Type B pancreatic cell (in vitro differentiated cells): ENCODE results near the gene BLCAP. TPM values are rescaled to one million over a fixed set of nuclear protein-coding genes. Genes with fewer than 3 reads are reported as not detected.
A peak's percentile ranks its signal among the peaks of the same experiment; 100 is the strongest.

Experiments used
- DNase-seq: peaks from one replicate; pipeline ENCODE4 v3.0.0; 2021; ENCODE audit warnings: mixed read lengths; ENCODE audit not compliant: unreplicated experiment; ENCODE audit errors: extremely low spot score
- H3K27ac Mint-ChIP-seq: 2 replicates; pipeline ENCODE4 v1.8.0; 2021; ENCODE audit warnings: mild to moderate bottlenecking, mixed read lengths
- H3K27me3 Mint-ChIP-seq: 2 replicates; pipeline ENCODE4 v1.8.0; 2021; ENCODE audit warnings: mixed read lengths
- H3K36me3 Mint-ChIP-seq: 2 replicates; pipeline ENCODE4 v1.8.0; 2021; ENCODE audit warnings: mixed read lengths
- H3K4me1 Mint-ChIP-seq: one replicate; pipeline ENCODE4 v1.8.0; 2021; ENCODE audit warnings: mixed read lengths; ENCODE audit not compliant: unreplicated experiment
- H3K4me3 Mint-ChIP-seq: 2 replicates; pipeline ENCODE4 v1.8.0; 2021; ENCODE audit warnings: mild to moderate bottlenecking, mixed read lengths
- H3K9me3 Mint-ChIP-seq: 2 replicates; pipeline ENCODE4 v1.8.0; 2021; ENCODE audit warnings: mixed read lengths
- total RNA-seq: library from RNA; stranded (reverse); gene quantifications from 2 replicates; pipeline ENCODE4 v1.2.1, GENCODE V29; 2021; ENCODE audit warnings: low replicate concordance
- TF ChIP-seq, protein P1 (sequence below): fragments of 200-600 bp; sonication (generic); conservative IDR thresholded peaks from 2 replicates; pipeline ENCODE4 v1.5.0; 2021; ENCODE audit warnings: antibody characterized with exemption, mild to moderate bottlenecking

The BLCAP gene
- total RNA-seq, 1 donor from 2014 or later: 79.7 TPM

DNA sequence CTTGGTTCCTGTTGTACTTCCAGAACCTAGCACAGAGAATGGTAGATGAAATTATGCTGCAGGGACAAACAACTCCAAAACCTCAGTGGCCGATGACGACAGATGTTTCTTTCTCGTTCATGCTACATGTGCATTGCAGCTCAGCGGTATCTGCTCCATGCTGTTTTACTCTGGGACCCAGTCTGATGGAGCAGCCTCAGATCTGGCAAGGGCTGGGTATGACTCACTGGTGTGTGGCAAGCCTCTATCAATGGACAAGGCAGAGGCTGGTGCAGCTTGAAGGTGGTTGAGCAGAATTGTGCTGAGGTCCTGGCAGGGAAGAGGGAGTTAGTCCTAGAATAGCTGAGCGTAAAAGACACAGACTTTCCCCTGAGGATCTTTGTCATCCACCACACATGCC is 10.3 kb upstream of the BLCAP start:
- DNase-seq: peak; percentile 13
- no peaks in the 10 kb centered on the region for H3K36me3 Mint-ChIP-seq
- no peak overlapping the region for H3K27ac Mint-ChIP-seq
- TF ChIP-seq, protein P1, sequence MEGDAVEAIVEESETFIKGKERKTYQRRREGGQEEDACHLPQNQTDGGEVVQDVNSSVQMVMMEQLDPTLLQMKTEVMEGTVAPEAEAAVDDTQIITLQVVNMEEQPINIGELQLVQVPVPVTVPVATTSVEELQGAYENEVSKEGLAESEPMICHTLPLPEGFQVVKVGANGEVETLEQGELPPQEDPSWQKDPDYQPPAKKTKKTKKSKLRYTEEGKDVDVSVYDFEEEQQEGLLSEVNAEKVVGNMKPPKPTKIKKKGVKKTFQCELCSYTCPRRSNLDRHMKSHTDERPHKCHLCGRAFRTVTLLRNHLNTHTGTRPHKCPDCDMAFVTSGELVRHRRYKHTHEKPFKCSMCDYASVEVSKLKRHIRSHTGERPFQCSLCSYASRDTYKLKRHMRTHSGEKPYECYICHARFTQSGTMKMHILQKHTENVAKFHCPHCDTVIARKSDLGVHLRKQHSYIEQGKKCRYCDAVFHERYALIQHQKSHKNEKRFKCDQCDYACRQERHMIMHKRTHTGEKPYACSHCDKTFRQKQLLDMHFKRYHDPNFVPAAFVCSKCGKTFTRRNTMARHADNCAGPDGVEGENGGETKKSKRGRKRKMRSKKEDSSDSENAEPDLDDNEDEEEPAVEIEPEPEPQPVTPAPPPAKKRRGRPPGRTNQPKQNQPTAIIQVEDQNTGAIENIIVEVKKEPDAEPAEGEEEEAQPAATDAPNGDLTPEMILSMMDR: no peak
- peaks cover 6% of the 10 kb centered on the region for H3K4me1 Mint-ChIP-seq
- H3K4me3 Mint-ChIP-seq: no peak overlapping the region
- H3K9me3 Mint-ChIP-seq: no peaks in the 10 kb centered on the region
- no peaks in the 10 kb centered on the region for H3K27me3 Mint-ChIP-seq

DNA sequence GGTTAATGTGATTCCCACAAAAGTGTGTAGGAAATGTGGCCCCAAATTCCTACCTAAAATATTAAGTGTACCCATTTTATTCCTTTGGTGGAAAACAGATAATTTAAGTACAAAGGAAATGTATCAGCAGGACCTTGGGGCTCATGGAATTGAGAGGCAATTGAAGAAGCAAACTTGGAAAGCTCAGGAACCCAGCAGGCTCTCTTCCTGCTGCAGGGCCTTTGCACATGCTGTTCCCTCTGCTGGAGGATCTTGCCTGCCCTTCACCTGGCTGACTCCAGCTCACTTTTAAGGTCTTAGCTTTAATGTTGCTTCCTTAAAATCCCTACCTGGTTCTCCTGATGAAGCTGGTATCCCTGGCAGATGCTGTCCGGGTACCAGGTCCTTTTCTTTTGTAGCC is 9.8 kb upstream of the BLCAP start:
- no peak overlapping the region for H3K27ac Mint-ChIP-seq
- H3K4me3 Mint-ChIP-seq: no peak overlapping the region
- peaks cover 6% of the 10 kb centered on the region for H3K4me1 Mint-ChIP-seq
- no peaks in the 10 kb centered on the region for H3K27me3 Mint-ChIP-seq
- H3K36me3 Mint-ChIP-seq: no peaks in the 10 kb centered on the region
- TF ChIP-seq, protein P1: no peak
- H3K9me3 Mint-ChIP-seq: no peaks in the 10 kb centered on the region
- DNase-seq: no peak

DNA sequence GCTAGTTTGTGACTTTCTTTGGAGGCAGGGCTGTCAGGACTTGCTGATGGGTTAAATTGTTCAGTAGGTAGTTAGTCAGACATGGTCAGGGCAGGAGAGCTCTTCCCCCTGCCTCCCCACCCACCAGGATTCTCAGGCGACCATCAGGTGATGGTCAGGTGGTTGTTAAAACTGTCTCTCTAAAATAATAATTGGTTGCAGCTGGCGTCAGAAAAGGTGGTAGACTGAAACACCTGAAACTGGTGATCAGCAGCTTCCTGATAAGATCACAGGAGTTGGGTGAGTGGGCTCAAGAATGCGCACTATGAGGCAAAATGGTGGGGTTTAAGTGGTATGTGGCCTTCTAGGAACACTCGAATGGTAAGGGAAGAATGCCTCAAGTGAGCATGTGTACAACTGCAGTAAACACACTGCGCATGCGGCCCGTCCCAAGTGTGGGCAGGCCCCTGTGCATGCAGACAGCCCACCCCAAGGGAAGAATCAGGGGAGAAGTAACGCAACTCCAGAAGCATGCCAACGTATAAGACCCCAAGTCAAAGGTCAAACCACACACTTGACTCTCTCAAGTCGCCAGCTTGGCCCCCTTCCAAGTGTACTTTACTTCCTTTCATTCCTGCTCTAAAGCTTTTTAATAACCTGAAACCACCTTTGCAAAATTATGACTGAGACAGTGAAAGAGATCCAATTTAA is 7.9 kb upstream of the BLCAP start:
- Mint-ChIP-seq H3K27me3 (no peaks in the 10 kb centered on the region), H3K4me1 (peaks cover 6% of the 10 kb centered on the region), H3K27ac (peak overlapping the region; percentile 49), H3K36me3 (no peaks in the 10 kb centered on the region), H3K4me3 (no peak overlapping the region), H3K9me3 (no peaks in the 10 kb centered on the region)
- TF ChIP-seq, protein P1: no peak
- peak; percentile 36 for DNase-seq

DNA sequence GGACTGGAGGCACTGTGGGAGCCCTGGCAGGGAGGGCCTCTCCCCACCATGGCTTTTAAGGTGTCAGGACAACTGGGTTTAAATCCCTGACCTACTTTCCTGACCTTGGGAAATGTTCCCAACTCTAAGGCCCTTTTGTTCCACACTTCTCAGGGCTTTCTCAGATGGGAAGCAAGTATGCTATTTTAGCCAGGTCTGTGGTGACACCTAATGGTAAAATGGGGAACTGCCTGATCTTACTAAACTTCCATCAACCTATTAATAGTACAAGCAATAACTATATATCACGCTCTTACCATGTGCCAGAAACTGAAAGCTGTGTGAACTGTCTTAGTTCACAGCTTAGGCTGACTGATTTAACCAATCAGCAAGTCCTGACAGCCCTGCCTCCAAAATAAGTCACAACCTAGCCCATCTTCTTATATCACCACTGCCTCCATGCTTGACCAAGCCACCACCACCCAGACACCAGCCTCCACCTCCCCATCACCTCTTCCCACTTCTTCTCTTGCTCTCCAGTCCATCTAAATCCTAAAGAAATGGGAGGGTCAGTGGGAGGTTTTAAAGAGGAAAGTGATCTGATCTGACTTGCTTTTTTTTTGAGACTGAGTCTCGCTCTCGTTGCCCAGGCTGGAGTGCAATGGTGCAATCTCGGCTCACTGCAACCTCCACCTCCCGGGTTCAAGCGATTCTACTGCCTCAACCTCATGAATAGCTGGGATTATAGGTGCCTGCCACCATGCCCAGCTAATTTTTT is 6.9 kb upstream of the BLCAP start:
- peaks cover 6% of the 10 kb centered on the region for H3K4me1 Mint-ChIP-seq
- H3K4me3 Mint-ChIP-seq: peak overlapping the region; percentile 24
- H3K27me3 Mint-ChIP-seq: no peaks in the 10 kb centered on the region
- no peaks in the 10 kb centered on the region for H3K9me3 Mint-ChIP-seq
- H3K27ac Mint-ChIP-seq: peak overlapping the region; percentile 81
- TF ChIP-seq, protein P1: peak; percentile 95
- no peaks in the 10 kb centered on the region for H3K36me3 Mint-ChIP-seq
- peak; percentile 64 for DNase-seq

DNA sequence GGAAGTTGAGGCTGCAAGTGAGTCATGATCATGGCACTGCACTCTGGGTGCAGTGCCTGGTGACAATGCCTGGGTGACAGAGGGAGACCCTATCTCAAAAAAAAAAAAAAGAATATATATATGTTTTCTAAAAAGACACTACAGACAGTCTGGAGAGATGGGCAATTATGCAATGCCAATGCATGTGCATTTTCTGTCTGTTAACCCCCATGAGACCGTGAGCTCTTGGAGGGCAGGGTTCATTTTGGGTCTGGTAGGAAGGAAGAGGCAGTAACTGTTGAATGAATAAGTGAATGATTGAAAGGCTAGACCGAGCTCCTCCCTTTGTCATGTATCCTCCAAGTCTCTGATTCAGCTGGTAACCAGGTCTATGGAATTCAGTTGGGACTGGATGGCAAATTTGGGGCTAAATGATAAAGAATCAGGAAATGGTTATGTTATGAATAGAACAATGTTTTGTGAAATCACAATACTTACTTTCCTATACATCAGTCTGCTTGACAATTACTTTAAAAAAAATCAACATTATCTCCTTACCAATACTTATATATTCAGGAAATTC is 5.6 kb upstream of the BLCAP start:
- Mint-ChIP-seq H3K4me1 (peaks cover 17% of the 10 kb centered on the region), H3K27ac (no peak overlapping the region), H3K9me3 (no peaks in the 10 kb centered on the region), H3K4me3 (no peak overlapping the region), H3K36me3 (peaks cover 5% of the 10 kb centered on the region), H3K27me3 (no peaks in the 10 kb centered on the region)
- peak; percentile 2 for DNase-seq
- TF ChIP-seq, protein P1: no peak
